Measurements from ENCODE around the gene C1orf122.

The C1orf122 gene

DNA sequence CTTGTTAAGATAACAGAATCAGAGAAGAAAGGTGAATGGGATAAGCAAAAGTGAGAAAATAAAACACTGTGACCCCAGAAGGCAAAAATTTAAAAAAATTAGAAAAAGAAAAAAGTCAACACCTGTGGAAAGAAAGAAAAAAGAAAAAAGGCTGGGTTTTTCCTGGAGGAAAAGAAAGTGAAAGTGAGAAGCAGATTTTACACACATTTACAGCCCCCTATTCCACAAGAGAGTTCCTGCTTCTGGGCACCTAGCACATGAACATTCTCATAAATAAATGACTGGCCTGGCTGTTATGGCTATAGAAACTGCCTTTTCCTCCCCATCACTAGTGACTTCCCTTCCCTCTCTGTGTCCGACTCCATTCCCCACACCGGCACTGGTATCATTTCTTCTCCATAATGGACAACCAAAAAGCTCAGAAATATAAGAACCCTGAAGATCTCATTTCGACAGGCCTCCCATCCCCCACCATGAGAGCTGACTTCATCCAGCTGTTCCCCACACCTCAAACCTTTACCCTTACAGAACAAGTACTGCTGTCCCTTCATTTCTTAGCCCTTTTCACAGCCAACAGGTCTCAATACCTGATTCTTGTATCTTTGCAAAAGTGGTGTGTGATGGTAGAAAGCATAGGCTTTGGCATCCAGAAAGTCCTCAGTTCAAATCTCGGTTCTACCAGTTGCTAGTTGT is 39.2 kb downstream of the C1orf122 start:
- DNase-seq, result no peak

DNA sequence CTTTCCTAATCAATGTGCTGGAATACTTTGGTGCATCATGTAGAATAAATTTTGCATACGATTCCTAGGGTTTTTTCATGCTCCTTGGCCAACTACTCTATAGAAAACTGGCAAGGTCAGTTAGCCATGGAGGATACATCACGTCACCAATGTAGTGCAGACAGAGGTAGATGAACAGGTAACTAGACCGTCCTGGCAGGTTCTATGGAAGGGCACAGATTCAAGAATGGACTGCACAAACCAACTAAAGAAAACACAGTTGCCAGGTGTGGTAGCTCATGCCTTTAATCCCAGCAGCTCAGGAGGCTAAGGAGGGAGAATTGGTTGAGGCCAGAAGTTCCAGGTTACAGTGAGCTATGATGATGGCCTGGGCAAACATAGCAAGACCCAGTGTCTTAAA is 41.9 kb downstream of the C1orf122 start:
- DNase-seq, result no peak

- no peak for DNase-seq
These were observed 42.9 kb downstream of the C1orf122 start for GRCh38 chr1:37850352-37850955.

DNA sequence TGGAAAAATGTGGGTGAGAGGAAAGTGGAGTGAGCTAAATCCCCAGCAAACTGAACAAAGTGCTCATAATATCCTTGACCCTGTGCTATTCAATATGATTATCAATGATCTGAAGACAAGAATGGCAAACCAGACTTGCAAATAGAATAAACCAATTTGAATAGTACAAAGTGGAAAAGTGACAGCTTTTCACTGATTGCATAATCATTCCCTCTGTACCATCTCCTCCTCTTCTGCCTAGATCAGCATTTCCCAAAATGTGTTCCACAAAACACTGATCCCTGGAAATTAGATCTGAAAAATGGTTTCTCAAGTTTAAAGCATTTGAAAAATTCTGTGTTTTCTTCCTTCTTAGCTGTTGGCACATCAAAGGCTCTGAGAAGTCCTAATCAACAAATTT is 43.7 kb downstream of the C1orf122 start:
- DNase-seq, result no peak

- no peak for DNase-seq
These were observed 44.2 kb downstream of the C1orf122 start for GRCh38 chr1:37851782-37852210.

DNA sequence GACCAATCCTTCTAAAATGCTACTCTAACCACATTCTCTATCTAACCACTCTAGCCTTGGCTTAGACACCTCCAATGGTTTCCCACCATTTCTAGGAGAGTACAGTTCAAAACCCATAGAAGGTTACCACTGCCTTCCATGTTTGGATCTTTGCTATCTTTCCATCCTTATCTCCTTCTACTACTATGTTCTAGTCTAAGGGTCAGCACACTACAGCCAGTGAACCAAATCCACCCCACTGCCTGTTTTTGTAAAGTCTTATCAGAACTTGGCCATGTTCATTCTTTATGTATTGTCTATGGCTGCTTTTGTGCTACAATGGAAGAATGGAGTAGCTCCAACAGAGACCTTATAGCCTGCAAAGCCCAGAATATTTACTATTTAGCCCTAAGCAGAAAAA is 45.6 kb downstream of the C1orf122 start:
- no peak for DNase-seq

GRCh38 chr1:37854406-37854805 is 46.8 kb downstream of the C1orf122 start:
- no peak for DNase-seq

Data from activated T-cell treated with anti-CD3 and anti-CD28 coated beads, Interleukin-2, amount 50 U/mL, for 1 hour (primary cell).